ENCODE data around the gene SAYSD1.

- TF ChIP-seq POLR2A (IDR thresholded peaks at IDR 0.05) (no peak), CTCF (IDR thresholded peaks at IDR 0.05) (no peak)
These were observed 54.4 kb downstream of the SAYSD1 start for GRCh38 chr6:39060467-39061160.
